H9 (cell line): ENCODE results near the gene DCP1B. TPM values are rescaled to one million over a fixed set of nuclear protein-coding genes. Genes with fewer than 3 reads are reported as not detected.

Experiments
- DNase-seq: peaks from one replicate; pipeline ENCODE4 v3.0.0-alpha.2; 2017
- H2AFZ ChIP-seq: one replicate; pipeline ENCODE4 v1.6.1; 2013; ENCODE audit warnings: mild to moderate bottlenecking, low read length, control low read depth, moderate library complexity
- H2AK5ac ChIP-seq: 2 replicates; pipeline ENCODE4 v1.6.1; 2013; ENCODE audit warnings: low read length, control low read depth, mixed read lengths; ENCODE audit not compliant: insufficient read length
- H2BK120ac ChIP-seq: one replicate; pipeline ENCODE4 v1.6.1; 2013; ENCODE audit warnings: low read depth, mild to moderate bottlenecking, low read length, control low read depth, inconsistent platforms; ENCODE audit not compliant: poor library complexity, severe bottlenecking
- H2BK12ac ChIP-seq: 2 replicates; pipeline ENCODE4 v1.6.1; 2013; ENCODE audit warnings: low read length, control low read depth, mixed read lengths, low read depth; ENCODE audit not compliant: insufficient read length
- H2BK15ac ChIP-seq: 2 replicates; pipeline ENCODE4 v1.6.1; 2013; ENCODE audit warnings: low read depth, low read length, control low read depth
- H2BK20ac ChIP-seq: one replicate; pipeline ENCODE4 v1.6.1; 2013; ENCODE audit warnings: low read depth, mild to moderate bottlenecking, low read length, control low read depth, inconsistent platforms; ENCODE audit not compliant: poor library complexity, severe bottlenecking
- H2BK5ac ChIP-seq: 2 replicates; pipeline ENCODE4 v1.6.1; 2013; ENCODE audit warnings: low read length, control low read depth, mixed read lengths; ENCODE audit not compliant: insufficient read length
- H3K14ac ChIP-seq: 2 replicates; pipeline ENCODE4 v1.6.1; 2013; ENCODE audit warnings: low read length, control low read depth; ENCODE audit not compliant: insufficient read depth
- H3K18ac ChIP-seq: 2 replicates; pipeline ENCODE4 v1.6.1; 2013; ENCODE audit warnings: low read depth, mild to moderate bottlenecking, mixed read lengths, low read length, control low read depth; ENCODE audit not compliant: insufficient read length
- H3K23ac ChIP-seq: 2 replicates; pipeline ENCODE4 v1.6.1; 2013; ENCODE audit warnings: low read length, control low read depth, mixed read lengths, low read depth; ENCODE audit not compliant: insufficient read length
- H3K23me2 ChIP-seq: 2 replicates; pipeline ENCODE4 v1.6.1; 2013; ENCODE audit warnings: low read depth, mild to moderate bottlenecking, mixed read lengths, low read length, control low read depth; ENCODE audit not compliant: insufficient read length, poor library complexity, severe bottlenecking
- H3K27ac ChIP-seq: 2 replicates; pipeline ENCODE4 v1.5.1; 2013; ENCODE audit warnings: low read length, control low read depth, mixed read lengths, low read depth; ENCODE audit not compliant: insufficient read length
- H3K27me3 ChIP-seq: 2 replicates; pipeline ENCODE4 v1.6.1; 2013; ENCODE audit warnings: low read length, control low read depth, inconsistent platforms; ENCODE audit not compliant: insufficient read depth
- H3K4ac ChIP-seq: 2 replicates; pipeline ENCODE4 v1.6.1; 2013; ENCODE audit warnings: low read depth, mild to moderate bottlenecking, control low read depth, inconsistent platforms, low read length, moderate library complexity
- H3K4me1 ChIP-seq: 2 replicates; pipeline ENCODE4 v1.6.1; 2013; ENCODE audit warnings: low read length, control low read depth, inconsistent platforms; ENCODE audit not compliant: insufficient read depth
- H3K4me2 ChIP-seq: 2 replicates; pipeline ENCODE4 v1.6.1; 2013; ENCODE audit warnings: low read length, control low read depth, mixed read lengths; ENCODE audit not compliant: insufficient read length, insufficient read depth
- H3K56ac ChIP-seq: 2 replicates; pipeline ENCODE4 v1.6.1; 2013; ENCODE audit warnings: low read depth, mild to moderate bottlenecking, mixed read lengths, low read length, control low read depth; ENCODE audit not compliant: insufficient read length
- H3K79me1 ChIP-seq: 2 replicates; pipeline ENCODE4 v1.6.1; 2013; ENCODE audit warnings: low read depth, mild to moderate bottlenecking, moderate library complexity, low read length, control low read depth, inconsistent platforms; ENCODE audit not compliant: insufficient read depth, poor library complexity, severe bottlenecking
- H3K79me2 ChIP-seq: 2 replicates; pipeline ENCODE4 v1.6.1; 2013; ENCODE audit warnings: low read length, control low read depth, inconsistent platforms; ENCODE audit not compliant: insufficient read depth
- H3K9ac ChIP-seq: 2 replicates; pipeline ENCODE4 v1.6.1; 2013; ENCODE audit warnings: low read length, control low read depth, mixed read lengths; ENCODE audit not compliant: insufficient read length; ENCODE audit errors: extremely low read depth
- H3K9me3 ChIP-seq: one replicate; pipeline ENCODE4 v1.6.1; 2013; ENCODE audit warnings: low read depth, low read length, inconsistent platforms; ENCODE audit not compliant: control insufficient read depth
- H3T11ph ChIP-seq: one replicate; pipeline ENCODE4 v1.6.1; 2013; ENCODE audit warnings: mild to moderate bottlenecking, low read length, control low read depth, inconsistent platforms
- H4K20me1 ChIP-seq: one replicate; pipeline ENCODE4 v1.6.1; 2013; ENCODE audit not compliant: control insufficient read depth, insufficient read length, insufficient read depth
- H4K5ac ChIP-seq: 2 replicates; pipeline ENCODE4 v1.6.1; 2013; ENCODE audit warnings: low read depth, mild to moderate bottlenecking, mixed read lengths, low read length, control low read depth; ENCODE audit not compliant: insufficient read length
- H4K8ac ChIP-seq: replicated peaks from 2 replicates; pipeline ENCODE4 v1.6.1; 2013; ENCODE audit warnings: low read length, control low read depth, mixed read lengths, low read depth; ENCODE audit not compliant: insufficient read length
- H4K91ac ChIP-seq: 2 replicates; pipeline ENCODE4 v1.6.1; 2013; ENCODE audit warnings: low read depth, mild to moderate bottlenecking, moderate library complexity, mixed read lengths, low read length, control low read depth; ENCODE audit not compliant: insufficient read length
- H3K27ac Mint-ChIP-seq, 3 experiments: 2 replicates in 2 of 3; 3 replicates in 1 of 3; pipeline ENCODE4 v1.8.0; 2020 to 2021; ENCODE audit warnings: mixed read lengths in 3 of 3, mild to moderate bottlenecking in 1 of 3, moderate library complexity in 1 of 3
- H3K27me3 Mint-ChIP-seq: 2 replicates; pipeline ENCODE4 v1.8.0; 2021; ENCODE audit warnings: low read depth, mild to moderate bottlenecking, moderate library complexity, mixed read lengths
- H3K36me3 Mint-ChIP-seq, 3 experiments: 2 replicates in 2 of 3; 3 replicates in 1 of 3; pipeline ENCODE4 v1.8.0; 2020 to 2021; ENCODE audit warnings: low read depth in 3 of 3, mixed read lengths in 3 of 3; ENCODE audit not compliant: insufficient read depth in 1 of 3
- H3K4me1 Mint-ChIP-seq, 2 experiments: 2 replicates each; pipeline ENCODE4 v1.8.0; 2020; ENCODE audit warnings: mixed read lengths in 2 of 2
- H3K4me3 Mint-ChIP-seq, 2 experiments: 2 replicates in 1 of 2; 3 replicates in 1 of 2; pipeline ENCODE4 v1.8.0; 2020 to 2021; ENCODE audit warnings: mild to moderate bottlenecking in 2 of 2, mixed read lengths in 2 of 2, moderate library complexity in 1 of 2
- H3K9me3 Mint-ChIP-seq, 2 experiments: 2 replicates in 1 of 2; 3 replicates in 1 of 2; pipeline ENCODE4 v1.8.0; 2020; ENCODE audit warnings: mild to moderate bottlenecking in 2 of 2, mixed read lengths in 2 of 2, moderate library complexity in 1 of 2
- WGBS: extraction: QIAGEN DNeasy Blood & Tissue Kit; methylation state at CpG from one replicate; pipeline ENCODE4 v1.1.7; 2013; ENCODE audit warnings: missing lambda C conversion rate, low lambda C conversion rate, mixed read lengths; ENCODE audit not compliant: insufficient read length; ENCODE audit errors: extremely low coverage; 5-methylcytosine and 5-hydroxymethylcytosine counted together
- total RNA-seq: library from RNA; stranded (reverse); gene quantifications from 2 replicates; pipeline ENCODE4 v1.2.1, GENCODE V29; 2021
- TF ChIP-seq, protein P1 (sequence below): fragments of 200-600 bp; sonication (generic); conservative IDR thresholded peaks from 3 replicates; pipeline ENCODE4 v1.8.0; 2021; ENCODE audit warnings: antibody characterized with exemption, mild to moderate bottlenecking

Gene DCP1B
- total RNA-seq, 1 experiment from 2014 or later = 11.2 TPM

DNA sequence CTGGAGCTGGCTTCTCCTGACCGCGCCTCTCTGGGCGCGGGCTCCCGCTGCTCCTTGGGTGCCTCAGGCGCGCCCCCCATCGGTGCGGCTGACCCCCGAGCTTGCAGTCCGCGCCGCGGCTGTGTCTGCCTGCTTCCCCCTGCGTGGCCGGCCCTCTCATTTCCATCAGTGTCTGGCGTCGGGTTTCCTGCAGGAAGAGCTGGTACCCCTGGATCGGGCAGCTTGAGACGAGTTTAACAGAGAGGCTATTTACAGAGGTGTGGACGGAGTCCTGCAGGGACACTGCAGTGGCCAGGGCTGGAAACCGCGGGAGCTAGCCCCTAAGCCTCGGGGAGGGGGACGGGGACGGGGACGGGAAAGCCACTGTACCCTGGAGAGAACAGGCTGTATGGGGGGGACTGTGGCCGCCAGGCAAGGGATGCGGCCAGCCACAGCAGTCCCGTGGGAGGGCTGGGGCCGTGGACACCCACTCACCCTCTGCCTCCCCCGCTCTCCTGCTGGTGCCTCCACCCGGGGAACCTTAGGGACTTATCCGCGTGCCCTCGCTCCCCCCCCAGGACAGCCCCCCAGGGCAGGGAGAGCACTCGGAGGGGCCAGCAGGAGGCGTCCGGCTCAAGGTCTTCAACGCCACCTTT, 82.1 kb downstream of the DCP1B start:
- no peak overlapping the region for H2AK5ac ChIP-seq
- no peak overlapping the region for H3K27ac Mint-ChIP-seq
- no peak overlapping the region for H2AFZ ChIP-seq
- H2BK120ac ChIP-seq = no peak overlapping the region
- H3K79me2 ChIP-seq = no peaks in the 10 kb centered on the region
- no peaks in the 10 kb centered on the region; a peak in 1 of 7 replicates for H3K36me3 Mint-ChIP-seq
- H4K91ac ChIP-seq = no peak overlapping the region
- no peak overlapping the region for H3K56ac ChIP-seq
- no CpG with 5 or more reads among the region's 40 CpGs for WGBS
- no peak overlapping the region for H2BK5ac ChIP-seq
- no peak overlapping the region for H3K4ac ChIP-seq
- no peak overlapping the region for H2BK12ac ChIP-seq
- H3K4me1 Mint-ChIP-seq = peaks cover 13 to 23% of the 10 kb centered on the region in 2 experiments
- H3K4me1 ChIP-seq = no peaks in the 10 kb centered on the region
- H3K14ac ChIP-seq = no peak overlapping the region
- no peak overlapping the region for H2BK15ac ChIP-seq
- TF ChIP-seq, protein P1, sequence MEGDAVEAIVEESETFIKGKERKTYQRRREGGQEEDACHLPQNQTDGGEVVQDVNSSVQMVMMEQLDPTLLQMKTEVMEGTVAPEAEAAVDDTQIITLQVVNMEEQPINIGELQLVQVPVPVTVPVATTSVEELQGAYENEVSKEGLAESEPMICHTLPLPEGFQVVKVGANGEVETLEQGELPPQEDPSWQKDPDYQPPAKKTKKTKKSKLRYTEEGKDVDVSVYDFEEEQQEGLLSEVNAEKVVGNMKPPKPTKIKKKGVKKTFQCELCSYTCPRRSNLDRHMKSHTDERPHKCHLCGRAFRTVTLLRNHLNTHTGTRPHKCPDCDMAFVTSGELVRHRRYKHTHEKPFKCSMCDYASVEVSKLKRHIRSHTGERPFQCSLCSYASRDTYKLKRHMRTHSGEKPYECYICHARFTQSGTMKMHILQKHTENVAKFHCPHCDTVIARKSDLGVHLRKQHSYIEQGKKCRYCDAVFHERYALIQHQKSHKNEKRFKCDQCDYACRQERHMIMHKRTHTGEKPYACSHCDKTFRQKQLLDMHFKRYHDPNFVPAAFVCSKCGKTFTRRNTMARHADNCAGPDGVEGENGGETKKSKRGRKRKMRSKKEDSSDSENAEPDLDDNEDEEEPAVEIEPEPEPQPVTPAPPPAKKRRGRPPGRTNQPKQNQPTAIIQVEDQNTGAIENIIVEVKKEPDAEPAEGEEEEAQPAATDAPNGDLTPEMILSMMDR = no peak
- no peak overlapping the region for H3K27ac ChIP-seq
- H3K79me1 ChIP-seq = no peaks in the 10 kb centered on the region
- H3K4me3 Mint-ChIP-seq = no peak overlapping the region
- no peak overlapping the region for H4K5ac ChIP-seq
- no peak overlapping the region for H2BK20ac ChIP-seq
- H3K9me3 ChIP-seq = no peaks in the 10 kb centered on the region
- H3K23ac ChIP-seq = no peak overlapping the region
- H3T11ph ChIP-seq = no peak overlapping the region
- H3K23me2 ChIP-seq = no peaks in the 10 kb centered on the region
- no peak overlapping the region for H3K18ac ChIP-seq
- no peaks in the 10 kb centered on the region for H3K9me3 Mint-ChIP-seq
- H3K27me3 Mint-ChIP-seq = peaks cover 1% of the 10 kb centered on the region
- no peak overlapping the region for H4K8ac ChIP-seq
- peak; percentile 64 for DNase-seq
- H3K9ac ChIP-seq = no peak overlapping the region
- no peaks in the 10 kb centered on the region for H3K27me3 ChIP-seq
- H3K4me2 ChIP-seq = no peak overlapping the region
- H4K20me1 ChIP-seq = no peaks in the 10 kb centered on the region
